GM21367 (cell line): ENCODE measurements around the gene ATXN1.

Source experiments
- ATAC-seq: cut with Tn5 transposase; IDR thresholded peaks from one replicate; pipeline ENCODE4 v1.9.1; 2021; ENCODE audit not compliant: unreplicated experiment

The ATXN1 gene

GRCh38 chr6:16783952-16784565, 22.8 kb upstream of the ATXN1 start:
- ATAC-seq: no peak

GRCh38 chr6:16783509-16783908, 22.2 kb upstream of the ATXN1 start:
- ATAC-seq: no peak

- ATAC-seq: no peak
Measured at GRCh38 chr6:16782278-16782677, 21.0 kb upstream of the ATXN1 start.

- no peak for ATAC-seq
Measured at GRCh38 chr6:16781348-16782169, 20.3 kb upstream of the ATXN1 start.

GRCh38 chr6:16778521-16778920, 17.3 kb upstream of the ATXN1 start:
- ATAC-seq: no peak

- ATAC-seq: no peak
Measured at GRCh38 chr6:16777794-16778193, 16.5 kb upstream of the ATXN1 start.

- no peak for ATAC-seq
Measured at GRCh38 chr6:16776394-16777017, 15.2 kb upstream of the ATXN1 start.

GRCh38 chr6:16774437-16774836, 13.2 kb upstream of the ATXN1 start:
- no peak for ATAC-seq

- no peak for ATAC-seq
Measured at GRCh38 chr6:16773362-16773761, 12.1 kb upstream of the ATXN1 start.

- peak; percentile 86 for ATAC-seq
Measured at GRCh38 chr6:16770701-16771569, 9.7 kb upstream of the ATXN1 start.

GRCh38 chr6:16769986-16770376, 8.7 kb upstream of the ATXN1 start:
- no peak for ATAC-seq

- no peak for ATAC-seq
Measured at GRCh38 chr6:16769131-16769985, 8.1 kb upstream of the ATXN1 start.

- no peak for ATAC-seq
Measured at GRCh38 chr6:16768477-16768830, 7.2 kb upstream of the ATXN1 start.

GRCh38 chr6:16767765-16768476, 6.7 kb upstream of the ATXN1 start:
- ATAC-seq: no peak

- no peak for ATAC-seq
Measured at GRCh38 chr6:16766836-16767745, 5.8 kb upstream of the ATXN1 start.

- ATAC-seq: no peak
Measured at GRCh38 chr6:16766043-16766536, 4.8 kb upstream of the ATXN1 start.

- no peak for ATAC-seq
Measured at GRCh38 chr6:16765235-16765634, 4.0 kb upstream of the ATXN1 start.

- ATAC-seq: no peak
Measured at GRCh38 chr6:16764188-16764950, 3.1 kb upstream of the ATXN1 start.
